ENCODE measurements around the gene CLCN4. TPM values are rescaled to one million over a fixed set of nuclear protein-coding genes. Genes with fewer than 3 reads are reported as not detected.

The CLCN4 gene
- total RNA-seq, 4 donors from 2014 or later, result 2.0 to 3.1 (median 2.8) TPM

GRCh38 chrX:10142041-10142599 is 14.7 kb upstream of the CLCN4 start:
- TF ChIP-seq, protein P1, sequence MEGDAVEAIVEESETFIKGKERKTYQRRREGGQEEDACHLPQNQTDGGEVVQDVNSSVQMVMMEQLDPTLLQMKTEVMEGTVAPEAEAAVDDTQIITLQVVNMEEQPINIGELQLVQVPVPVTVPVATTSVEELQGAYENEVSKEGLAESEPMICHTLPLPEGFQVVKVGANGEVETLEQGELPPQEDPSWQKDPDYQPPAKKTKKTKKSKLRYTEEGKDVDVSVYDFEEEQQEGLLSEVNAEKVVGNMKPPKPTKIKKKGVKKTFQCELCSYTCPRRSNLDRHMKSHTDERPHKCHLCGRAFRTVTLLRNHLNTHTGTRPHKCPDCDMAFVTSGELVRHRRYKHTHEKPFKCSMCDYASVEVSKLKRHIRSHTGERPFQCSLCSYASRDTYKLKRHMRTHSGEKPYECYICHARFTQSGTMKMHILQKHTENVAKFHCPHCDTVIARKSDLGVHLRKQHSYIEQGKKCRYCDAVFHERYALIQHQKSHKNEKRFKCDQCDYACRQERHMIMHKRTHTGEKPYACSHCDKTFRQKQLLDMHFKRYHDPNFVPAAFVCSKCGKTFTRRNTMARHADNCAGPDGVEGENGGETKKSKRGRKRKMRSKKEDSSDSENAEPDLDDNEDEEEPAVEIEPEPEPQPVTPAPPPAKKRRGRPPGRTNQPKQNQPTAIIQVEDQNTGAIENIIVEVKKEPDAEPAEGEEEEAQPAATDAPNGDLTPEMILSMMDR (IDR thresholded peaks at IDR 0.05; ENCODE audit: low read depth), result no peak

GRCh38 chrX:10143071-10143983 is 13.4 kb upstream of the CLCN4 start:
- TF ChIP-seq, protein P1 (IDR thresholded peaks at IDR 0.05; ENCODE audit: low read depth), result no peak

DNA sequence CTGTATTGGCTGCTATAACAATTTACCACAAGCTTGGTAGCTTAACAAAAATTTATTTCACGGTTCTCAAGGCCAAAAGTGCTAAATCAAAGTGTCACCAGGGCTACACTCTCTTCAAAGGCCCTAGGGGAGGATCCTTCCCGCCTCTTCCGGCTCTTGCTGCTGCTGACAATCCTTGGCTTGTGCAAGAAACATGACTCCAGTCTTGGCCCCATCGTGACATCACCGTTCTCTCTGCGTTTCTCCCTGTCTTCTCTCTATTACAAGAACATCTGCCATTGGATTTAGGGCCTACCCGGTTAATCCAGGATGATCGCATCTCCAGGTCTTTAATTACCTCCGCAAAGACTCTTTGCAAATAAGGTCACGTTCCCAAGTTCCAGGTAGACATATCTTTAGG is 10.4 kb upstream of the CLCN4 start:
- TF ChIP-seq, protein P1 (IDR thresholded peaks at IDR 0.05; ENCODE audit: low read depth), result no peak

- TF ChIP-seq, protein P1 (IDR thresholded peaks at IDR 0.05; ENCODE audit: low read depth), result no peak
These were observed 4.7 kb upstream of the CLCN4 start for GRCh38 chrX:10152086-10152485.

GRCh38 chrX:10155137-10155536 is 1.6 kb upstream of the CLCN4 start:
- TF ChIP-seq, protein P1 (IDR thresholded peaks at IDR 0.05; ENCODE audit: low read depth), result no peak

- TF ChIP-seq, protein P1 (IDR thresholded peaks at IDR 0.05; ENCODE audit: low read depth), result no peak
These were observed 212 bp downstream of the CLCN4 start for GRCh38 chrX:10157032-10157341.

DNA sequence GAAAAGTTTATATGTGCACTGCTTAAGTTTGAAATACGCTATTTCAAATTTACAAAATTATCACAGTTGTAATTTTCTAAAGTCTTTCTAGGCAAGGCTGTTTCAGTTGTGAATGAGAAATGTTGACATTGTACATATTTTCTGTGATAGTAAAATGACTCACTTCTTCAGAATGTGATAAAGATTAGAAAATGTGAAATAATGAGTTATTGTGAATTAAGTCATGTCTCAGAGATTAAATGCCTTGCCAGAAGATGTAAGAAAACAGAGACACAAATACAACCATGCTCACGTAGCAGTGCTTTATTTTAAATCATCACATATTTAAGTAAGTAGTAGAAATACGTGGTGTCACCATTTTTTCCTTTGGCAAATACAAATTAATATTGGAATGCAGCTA is 768 bp downstream of the CLCN4 start:
- TF ChIP-seq, protein P1 (IDR thresholded peaks at IDR 0.05; ENCODE audit: low read depth), result no peak
